ENCODE data around the gene SIPA1L2.

SIPA1L2 gene

DNA sequence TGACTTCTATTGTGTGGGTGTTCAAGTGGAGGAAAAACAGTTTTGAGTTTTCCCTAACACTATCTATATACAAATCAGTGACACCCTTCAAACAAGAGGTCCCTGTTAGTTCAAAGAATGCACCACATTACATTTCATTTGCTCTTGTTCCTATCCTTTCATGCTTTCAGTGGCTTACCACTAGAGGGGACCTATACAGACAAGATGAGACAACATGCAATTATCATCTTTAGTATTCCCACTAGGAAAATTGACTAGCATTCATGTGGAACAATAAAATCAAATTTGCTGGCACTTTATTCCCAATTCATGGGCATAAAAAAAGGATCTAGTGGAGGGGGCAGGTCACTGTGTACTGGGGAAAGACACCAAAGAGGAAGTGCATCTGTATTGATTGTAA is 13.3 kb upstream of the SIPA1L2 start:
- H3K79me2 ChIP-seq (ENCODE audit: insufficient read depth, low read depth), result no peaks in the 10 kb centered on the region
- H3K4me3 ChIP-seq (IDR thresholded peaks at IDR 0.05; ENCODE audit: insufficient read depth, low read depth, low read length), result no peak overlapping the region
- H3K27ac ChIP-seq, result no peak overlapping the region
- H2AFZ ChIP-seq (ENCODE audit: low read depth), result no peak overlapping the region
- TF ChIP-seq, protein P1, sequence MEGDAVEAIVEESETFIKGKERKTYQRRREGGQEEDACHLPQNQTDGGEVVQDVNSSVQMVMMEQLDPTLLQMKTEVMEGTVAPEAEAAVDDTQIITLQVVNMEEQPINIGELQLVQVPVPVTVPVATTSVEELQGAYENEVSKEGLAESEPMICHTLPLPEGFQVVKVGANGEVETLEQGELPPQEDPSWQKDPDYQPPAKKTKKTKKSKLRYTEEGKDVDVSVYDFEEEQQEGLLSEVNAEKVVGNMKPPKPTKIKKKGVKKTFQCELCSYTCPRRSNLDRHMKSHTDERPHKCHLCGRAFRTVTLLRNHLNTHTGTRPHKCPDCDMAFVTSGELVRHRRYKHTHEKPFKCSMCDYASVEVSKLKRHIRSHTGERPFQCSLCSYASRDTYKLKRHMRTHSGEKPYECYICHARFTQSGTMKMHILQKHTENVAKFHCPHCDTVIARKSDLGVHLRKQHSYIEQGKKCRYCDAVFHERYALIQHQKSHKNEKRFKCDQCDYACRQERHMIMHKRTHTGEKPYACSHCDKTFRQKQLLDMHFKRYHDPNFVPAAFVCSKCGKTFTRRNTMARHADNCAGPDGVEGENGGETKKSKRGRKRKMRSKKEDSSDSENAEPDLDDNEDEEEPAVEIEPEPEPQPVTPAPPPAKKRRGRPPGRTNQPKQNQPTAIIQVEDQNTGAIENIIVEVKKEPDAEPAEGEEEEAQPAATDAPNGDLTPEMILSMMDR (conservative IDR thresholded peaks at IDR 0.05; ENCODE audit: low read depth, low read length), result no peak
- H3K36me3 ChIP-seq (ENCODE audit: insufficient read depth), result no peaks in the 10 kb centered on the region
- H4K20me1 ChIP-seq (ENCODE audit: insufficient read depth), result no peaks in the 10 kb centered on the region
- H3K27me3 ChIP-seq (ENCODE audit: insufficient read depth, low read depth), result no peaks in the 10 kb centered on the region
- no peak overlapping the region for H3K4me2 ChIP-seq
- no peak overlapping the region for H3K9ac ChIP-seq
- no peaks in the 10 kb centered on the region for H3K4me1 ChIP-seq (ENCODE audit: low read depth, poor library complexity, severe bottlenecking)

DNA sequence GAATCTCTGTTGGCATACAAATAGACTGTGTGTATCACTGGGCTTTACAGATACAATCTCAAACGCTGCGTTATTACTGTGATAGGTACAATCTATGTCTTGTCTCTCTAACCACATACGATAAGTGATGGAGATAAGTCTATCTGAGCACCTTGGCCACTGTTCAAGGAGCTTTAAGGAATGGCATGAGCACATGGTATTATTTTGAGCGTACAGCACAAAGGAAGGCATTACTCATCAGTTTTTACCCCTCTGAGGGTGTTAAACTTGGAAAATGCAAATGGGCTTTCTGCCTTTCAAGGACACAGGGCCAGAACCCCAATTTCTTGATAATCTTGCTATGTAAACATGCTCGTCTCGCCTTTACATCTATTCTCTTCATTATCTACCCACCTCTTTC is 11.6 kb upstream of the SIPA1L2 start:
- Histone ChIP-seq H3K9ac (no peak overlapping the region), H3K4me3 (IDR thresholded peaks at IDR 0.05; ENCODE audit: insufficient read depth, low read depth, low read length) (no peak overlapping the region), H3K27me3 (ENCODE audit: insufficient read depth, low read depth) (no peaks in the 10 kb centered on the region), H3K27ac (no peak overlapping the region), H3K4me2 (no peak overlapping the region), H3K79me2 (ENCODE audit: insufficient read depth, low read depth) (no peaks in the 10 kb centered on the region), H4K20me1 (ENCODE audit: insufficient read depth) (no peaks in the 10 kb centered on the region), H3K36me3 (ENCODE audit: insufficient read depth) (no peaks in the 10 kb centered on the region), H3K4me1 (ENCODE audit: low read depth, poor library complexity, severe bottlenecking) (no peaks in the 10 kb centered on the region), H2AFZ (ENCODE audit: low read depth) (no peak overlapping the region)
- TF ChIP-seq, protein P1 (conservative IDR thresholded peaks at IDR 0.05; ENCODE audit: low read depth, low read length), result no peak

DNA sequence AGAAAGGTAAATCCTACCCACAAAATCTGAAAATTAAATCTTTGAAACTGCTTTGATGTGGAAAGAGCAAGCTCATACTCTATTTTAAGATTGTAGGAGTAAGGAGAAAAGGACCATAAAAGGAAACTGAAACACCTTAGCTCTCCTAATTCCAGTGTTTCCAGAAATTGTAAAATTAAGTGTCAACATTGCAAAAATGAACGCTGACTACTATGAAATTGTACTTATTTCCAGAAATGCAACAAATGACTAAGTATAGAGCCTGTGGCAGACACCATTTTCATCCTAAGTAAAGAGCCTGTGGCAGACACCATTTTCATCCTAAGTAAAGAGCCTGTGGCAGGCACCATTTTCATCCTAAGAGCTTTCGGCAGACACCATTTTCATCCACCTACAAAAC is 6.9 kb upstream of the SIPA1L2 start:
- Histone ChIP-seq H3K36me3 (ENCODE audit: insufficient read depth) (no peaks in the 10 kb centered on the region), H3K27me3 (ENCODE audit: insufficient read depth, low read depth) (no peaks in the 10 kb centered on the region), H3K4me2 (no peak overlapping the region), H3K4me3 (IDR thresholded peaks at IDR 0.05; ENCODE audit: insufficient read depth, low read depth, low read length) (no peak overlapping the region), H2AFZ (ENCODE audit: low read depth) (no peak overlapping the region), H3K79me2 (ENCODE audit: insufficient read depth, low read depth) (no peaks in the 10 kb centered on the region), H3K9ac (no peak overlapping the region), H3K4me1 (ENCODE audit: low read depth, poor library complexity, severe bottlenecking) (no peaks in the 10 kb centered on the region), H4K20me1 (ENCODE audit: insufficient read depth) (no peaks in the 10 kb centered on the region), H3K27ac (no peak overlapping the region)
- TF ChIP-seq, protein P1 (conservative IDR thresholded peaks at IDR 0.05; ENCODE audit: low read depth, low read length), result no peak

DNA sequence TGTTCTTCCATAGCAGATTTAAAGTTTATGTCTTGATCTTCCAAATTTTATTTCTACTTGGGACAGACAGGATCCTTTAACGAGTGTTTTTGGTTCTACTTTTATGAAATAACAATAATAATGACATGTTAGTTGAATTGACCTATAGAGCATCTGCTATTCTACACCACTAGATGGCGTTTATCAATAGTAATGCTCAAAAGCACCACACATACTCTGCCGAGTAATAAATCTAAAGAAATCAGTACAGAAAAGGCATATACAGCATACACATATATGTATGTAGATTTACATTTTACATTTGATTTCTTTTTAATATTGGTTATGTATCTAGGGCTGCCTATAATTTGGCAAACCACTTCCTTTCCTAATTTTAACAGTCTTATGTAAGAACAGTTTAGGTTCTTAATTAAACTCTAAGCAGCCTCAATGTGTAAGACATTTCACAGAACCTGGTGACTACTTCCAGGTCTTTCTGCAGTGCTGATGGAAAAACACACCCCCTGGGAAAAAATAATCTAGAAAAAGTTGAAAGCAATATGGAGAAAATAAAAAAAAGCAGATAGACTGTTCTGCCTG is 5.9 kb upstream of the SIPA1L2 start:
- no peaks in the 10 kb centered on the region for H3K36me3 ChIP-seq (ENCODE audit: insufficient read depth)
- H3K4me2 ChIP-seq, result no peak overlapping the region
- H3K79me2 ChIP-seq (ENCODE audit: insufficient read depth, low read depth), result no peaks in the 10 kb centered on the region
- no peaks in the 10 kb centered on the region for H4K20me1 ChIP-seq (ENCODE audit: insufficient read depth)
- H3K27ac ChIP-seq, result no peak overlapping the region
- H2AFZ ChIP-seq (ENCODE audit: low read depth), result no peak overlapping the region
- H3K27me3 ChIP-seq (ENCODE audit: insufficient read depth, low read depth), result no peaks in the 10 kb centered on the region
- H3K4me1 ChIP-seq (ENCODE audit: low read depth, poor library complexity, severe bottlenecking), result peaks cover 6% of the 10 kb centered on the region
- TF ChIP-seq, protein P1 (conservative IDR thresholded peaks at IDR 0.05; ENCODE audit: low read depth, low read length), result peak; percentile 87
- no peak overlapping the region for H3K9ac ChIP-seq
- no peak overlapping the region for H3K4me3 ChIP-seq (IDR thresholded peaks at IDR 0.05; ENCODE audit: insufficient read depth, low read depth, low read length)

Data from KMS-11 (cell line).